ENCODE results near the gene FBXO8. TPM values are rescaled to one million over a fixed set of nuclear protein-coding genes. Genes with fewer than 3 reads are reported as not detected.

Gene FBXO8
- total and polyA plus RNA-seq, 2 of the 4 experiments (the other 2 are of a cell fraction) = 11.3 to 25.6 TPM

DNA sequence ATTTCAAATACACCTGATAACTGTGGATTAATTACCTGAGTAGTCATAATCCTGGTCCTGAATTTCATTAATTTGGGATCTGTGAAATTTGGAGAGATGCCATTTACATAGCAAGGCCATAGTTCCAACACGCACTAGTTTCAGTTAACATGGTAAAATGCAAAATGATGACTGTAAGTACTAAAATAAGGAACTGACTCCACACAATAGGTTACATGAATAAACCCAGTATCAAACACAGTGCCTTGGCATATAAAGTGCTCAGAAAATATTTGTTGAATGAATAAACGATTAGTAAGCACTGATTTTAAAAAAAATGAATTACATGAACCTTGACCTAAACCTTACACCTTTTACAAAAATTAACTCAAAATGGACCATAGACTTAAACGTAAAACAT lies 9.0 kb downstream of the FBXO8 start:
- H3K14ac ChIP-seq (replicated peaks; ENCODE audit: low read depth, low read length) = no peak overlapping the region
- POLR2A ChIA-PET (ENCODE audit: unreplicated experiment) = no interaction called here
- no peak overlapping the region for H4K5ac ChIP-seq (ENCODE audit: low read depth, low read length)
- no peak overlapping the region for H3K4ac ChIP-seq (ENCODE audit: low read depth, low read length)
- no peak overlapping the region for H2AFZ ChIP-seq (replicated peaks; ENCODE audit: low read length, poor library complexity)
- ATAC-seq (ENCODE audit: low read depth) (no peak), DNase-seq (no peak)
- no peaks in the 10 kb centered on the region for H3K27me3 ChIP-seq (ENCODE audit: control insufficient read depth, insufficient read depth, low read length)
- H3K56ac ChIP-seq (ENCODE audit: extremely low read depth, insufficient read depth, low read length) = no peak overlapping the region
- no peaks in the 10 kb centered on the region for H4K20me1 ChIP-seq (ENCODE audit: insufficient read depth, low read length)
- peaks cover 7 to 14% of the 10 kb centered on the region in 2 experiments; a peak in 3 of 4 replicates for H3K79me1 ChIP-seq (ENCODE audit: low read depth in 1 of 2, low read length in 2 of 2)
- no peak overlapping the region for H2AK5ac ChIP-seq (ENCODE audit: low read depth, low read length)
- no peaks in the 10 kb centered on the region for H3K9me3 ChIP-seq (ENCODE audit: control insufficient read depth, insufficient read depth, low read length)
- dilution Hi-C loops (cut with HindIII; ENCODE audit: low sequenced_read_pairs, unreplicated experiment) = no loop called here
- H4K8ac ChIP-seq (ENCODE audit: low read depth in 2 of 2, low read length in 2 of 2) = no peak overlapping the region
- H2BK15ac ChIP-seq (ENCODE audit: low read depth, low read length) = no peak overlapping the region
- H3K18ac ChIP-seq (ENCODE audit: low read depth, low read length) = no peak overlapping the region
- H4K91ac ChIP-seq (ENCODE audit: insufficient read depth, low read depth, low read length) = no peak overlapping the region
- no peak overlapping the region for H3K4me3 ChIP-seq (ENCODE audit: insufficient read depth, low read depth, low read length)
- no peak overlapping the region for H2BK120ac ChIP-seq (ENCODE audit: low read depth, low read length)
- no peak overlapping the region for H3K9ac ChIP-seq (ENCODE audit: low read depth, low read length)
- no peaks in the 10 kb centered on the region for H3K9me1 ChIP-seq (ENCODE audit: insufficient read depth, low read length)
- no peak overlapping the region for H2BK5ac ChIP-seq (ENCODE audit: low read depth, low read length, poor library complexity, severe bottlenecking)
- in situ Hi-C loops (cut with MboI; ENCODE audit: low sequenced_read_pairs) = no loop called here
- no peak for TF ChIP-seq NFE2L2 (IDR thresholded peaks at IDR 0.05; ENCODE audit: low read depth, low read length)
- no peak for TF ChIP-seq FOS (IDR thresholded peaks at IDR 0.05; ENCODE audit: low read depth, low read length)
- TF ChIP-seq RCOR1 (IDR thresholded peaks at IDR 0.05; ENCODE audit: insufficient replicate concordance, low read length) = no peak
- TF ChIP-seq BHLHE40 (IDR thresholded peaks at IDR 0.05; ENCODE audit: low read depth, low read length) = no peak
- TF ChIP-seq RAD21 (IDR thresholded peaks at IDR 0.05; ENCODE audit: low read length) = no peak
- TF ChIP-seq SMC3 (IDR thresholded peaks at IDR 0.05; ENCODE audit: low read depth, low read length) = no peak
- no peak for TF ChIP-seq RFX5 (IDR thresholded peaks at IDR 0.05; ENCODE audit: low read depth, low read length)
- TF ChIP-seq, protein P1, sequence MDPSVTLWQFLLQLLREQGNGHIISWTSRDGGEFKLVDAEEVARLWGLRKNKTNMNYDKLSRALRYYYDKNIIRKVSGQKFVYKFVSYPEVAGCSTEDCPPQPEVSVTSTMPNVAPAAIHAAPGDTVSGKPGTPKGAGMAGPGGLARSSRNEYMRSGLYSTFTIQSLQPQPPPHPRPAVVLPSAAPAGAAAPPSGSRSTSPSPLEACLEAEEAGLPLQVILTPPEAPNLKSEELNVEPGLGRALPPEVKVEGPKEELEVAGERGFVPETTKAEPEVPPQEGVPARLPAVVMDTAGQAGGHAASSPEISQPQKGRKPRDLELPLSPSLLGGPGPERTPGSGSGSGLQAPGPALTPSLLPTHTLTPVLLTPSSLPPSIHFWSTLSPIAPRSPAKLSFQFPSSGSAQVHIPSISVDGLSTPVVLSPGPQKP (IDR thresholded peaks at IDR 0.05; ENCODE audit: borderline replicate concordance, low read depth, low read length) = no peak
- H2AK9ac ChIP-seq (replicated peaks; ENCODE audit: low read depth, low read length, poor library complexity) = no peak overlapping the region
- no CpG with 5 or more reads among the region's 3 CpGs for WGBS, 2 experiments (ENCODE audit: extremely low coverage in 2 of 2, insufficient read length in 1 of 2)
- no peaks in the 10 kb centered on the region for H3K36me3 ChIP-seq (ENCODE audit: control insufficient read depth, insufficient read depth, low read length)
- no peak overlapping the region for H3K4me2 ChIP-seq (ENCODE audit: low read depth, low read length)
- no TSS peak for BruUV-seq (replicated peaks)
- no peak overlapping the region for H3K27ac ChIP-seq (ENCODE audit: insufficient read depth, low read length)
- CTCF ChIA-PET = no interaction called here
- H2BK20ac ChIP-seq (ENCODE audit: low read depth, low read length) = no peak overlapping the region
- no peaks in the 10 kb centered on the region for H3K4me1 ChIP-seq (ENCODE audit: control insufficient read depth, insufficient read depth, low read length)
- intact Hi-C loops (cut with micrococcal nuclease) = no loop called here
- no peak overlapping the region for H3K23ac ChIP-seq (ENCODE audit: low read depth, low read length)
